GM23338 (cell line): ENCODE results near the gene MYO18A. TPM values are rescaled to one million over a fixed set of nuclear protein-coding genes. Genes with fewer than 3 reads are reported as not detected.
A peak's percentile ranks its signal among the peaks of the same experiment; 100 is the strongest.

Experiments used
- ATAC-seq: fragments of 200-7000 bp; cut with Tn5 transposase; 3 replicates; pipeline ENCODE4 v1.9.1; 2020
- DNase-seq: peaks from one replicate; pipeline ENCODE4 v3.0.0-alpha.2; 2015; ENCODE audit warnings: low spot score
- H2AFZ ChIP-seq: fragments of 200-600 bp; sonication (generic); 2 replicates; pipeline ENCODE4 v1.8.0; 2016; ENCODE audit warnings: antibody characterized with exemption, mild to moderate bottlenecking, moderate library complexity
- H3F3A ChIP-seq: fragments of 200-600 bp; sonication (generic); replicated peaks from 2 replicates; pipeline ENCODE4 v1.8.0; 2017; ENCODE audit warnings: antibody characterized with exemption, mixed run types, low read depth
- H3K27ac ChIP-seq: fragments of 200-600 bp; sonication (generic); 2 replicates; pipeline ENCODE4 v1.6.1; 2016; ENCODE audit warnings: low read depth
- H3K27me3 ChIP-seq: fragments of 200-600 bp; sonication (generic); 2 replicates; pipeline ENCODE4 v1.8.0; 2016; ENCODE audit warnings: mild to moderate bottlenecking, mixed run types, moderate library complexity; ENCODE audit not compliant: insufficient read depth
- H3K36me3 ChIP-seq: fragments of 200-600 bp; sonication (generic); 2 replicates; pipeline ENCODE4 v1.8.0; 2016; ENCODE audit warnings: mild to moderate bottlenecking; ENCODE audit not compliant: insufficient read depth
- H3K4me1 ChIP-seq: fragments of 200-600 bp; sonication (generic); 2 replicates; pipeline ENCODE4 v1.8.0; 2016; ENCODE audit warnings: mild to moderate bottlenecking, moderate library complexity; ENCODE audit not compliant: insufficient read depth
- H3K4me2 ChIP-seq: fragments of 200-600 bp; sonication (generic); 2 replicates; pipeline ENCODE4 v1.7.1; 2017; ENCODE audit warnings: mixed run types
- H3K4me3 ChIP-seq: fragments of 200-600 bp; sonication (generic); 2 replicates; pipeline ENCODE4 v1.6.1; 2016; ENCODE audit warnings: mixed run types
- H3K79me2 ChIP-seq: fragments of 200-600 bp; sonication (generic); replicated peaks from 2 replicates; pipeline ENCODE4 v1.8.0; 2017; ENCODE audit warnings: mild to moderate bottlenecking; ENCODE audit not compliant: insufficient read depth
- H3K9me2 ChIP-seq: fragments of 200-600 bp; sonication (generic); 2 replicates; pipeline ENCODE4 v1.8.0; 2017; ENCODE audit not compliant: insufficient read depth
- H4K20me1 ChIP-seq: fragments of 200-600 bp; sonication (generic); replicated peaks from 2 replicates; pipeline ENCODE4 v1.8.0; 2017; ENCODE audit warnings: mild to moderate bottlenecking; ENCODE audit not compliant: insufficient read depth
- H3K27ac Mint-ChIP-seq: 2 replicates; pipeline ENCODE4 v1.8.0; 2020; ENCODE audit warnings: inconsistent platforms, mild to moderate bottlenecking, moderate library complexity, mixed read lengths
- H3K27me3 Mint-ChIP-seq: 3 replicates; pipeline ENCODE4 v1.8.0; 2022; ENCODE audit warnings: low read depth, mild to moderate bottlenecking, moderate library complexity, mixed read lengths, inconsistent platforms; ENCODE audit not compliant: insufficient read depth, poor library complexity
- H3K36me3 Mint-ChIP-seq: 3 replicates; pipeline ENCODE4 v1.8.0; 2021; ENCODE audit warnings: low read depth, mild to moderate bottlenecking, inconsistent platforms, moderate library complexity, mixed read lengths
- H3K4me1 Mint-ChIP-seq: 3 replicates; pipeline ENCODE4 v1.8.0; 2020; ENCODE audit warnings: mild to moderate bottlenecking, inconsistent platforms, mixed read lengths
- H3K4me3 Mint-ChIP-seq: 3 replicates; pipeline ENCODE4 v1.8.0; 2021; ENCODE audit warnings: moderate library complexity, mild to moderate bottlenecking, inconsistent platforms, mixed read lengths
- H3K9me3 Mint-ChIP-seq: 3 replicates; pipeline ENCODE4 v1.8.0; 2020; ENCODE audit warnings: moderate library complexity, mild to moderate bottlenecking, inconsistent platforms, mixed read lengths
- CREB1 ChIP-seq: fragments of 250-450 bp; sonication (Bioruptor Pico); IDR thresholded peaks from 2 replicates; pipeline ENCODE4 v1.5.0; 2020; ENCODE audit warnings: low read depth, mild to moderate bottlenecking, moderate library complexity
- ETS1 ChIP-seq: IDR thresholded peaks from 2 replicates; pipeline ENCODE4 v1.6.1; 2016; ENCODE audit warnings: antibody characterized with exemption
- EZH2 ChIP-seq: fragments of 200-600 bp; sonication (generic); IDR thresholded peaks from one replicate; pipeline ENCODE4 v1.8.0; 2017; ENCODE audit warnings: antibody characterized with exemption, mild to moderate bottlenecking, low read depth; ENCODE audit not compliant: unreplicated experiment
- EZH2phosphoT487 ChIP-seq: fragments of 200-600 bp; sonication (generic); IDR thresholded peaks from one replicate; pipeline ENCODE4 v1.8.1; 2018; ENCODE audit warnings: antibody characterized with exemption; ENCODE audit not compliant: unreplicated experiment
- JUNB ChIP-seq: IDR thresholded peaks from one replicate; pipeline ENCODE4 v1.6.1; 2016; ENCODE audit warnings: antibody characterized with exemption; ENCODE audit not compliant: unreplicated experiment
- NANOG ChIP-seq: IDR thresholded peaks from 2 replicates; pipeline ENCODE4 v1.6.1; 2016; ENCODE audit warnings: antibody characterized with exemption, borderline replicate concordance
- POLR2AphosphoS5 ChIP-seq: IDR thresholded peaks from 2 replicates; pipeline ENCODE4 v1.6.1; 2016; ENCODE audit warnings: antibody characterized with exemption, low read depth
- ZNF114 ChIP-seq: fragments of 250-450 bp; sonication (Bioruptor Pico); IDR thresholded peaks from 2 replicates; pipeline ENCODE4 v1.5.0; 2020; ENCODE audit warnings: mild to moderate bottlenecking, moderate library complexity
- ZNF331 ChIP-seq: fragments of 250-450 bp; sonication (Bioruptor Pico); IDR thresholded peaks from 2 replicates; pipeline ENCODE4 v1.5.0; 2020; ENCODE audit warnings: low read depth, mild to moderate bottlenecking, moderate library complexity
- ZNF462 ChIP-seq: fragments of 250-450 bp; sonication (Bioruptor Pico); IDR thresholded peaks from 2 replicates; pipeline ENCODE4 v1.5.0; 2020; ENCODE audit warnings: mild to moderate bottlenecking, moderate library complexity
- polyA plus RNA-seq: library from polyadenylated mRNA; unstranded; fragments of >200 nt; fragmentation: Nextera tagmentation; extraction: Ambion mirVana; gene quantifications from 2 replicates; pipeline ENCODE4 v1.2.1, GENCODE V29; 2016
- total RNA-seq: library from RNA; depleted of rRNA; stranded (reverse); fragments of >200 nt; shearing (Covaris generic); gene quantifications from 2 replicates; pipeline ENCODE4 v1.2.3, GENCODE V29; 2014
- TF ChIP-seq, protein P1 (sequence below), 2 experiments: fragments of 200-600 bp in 1 of 2; sonication (generic) in 1 of 2; conservative IDR thresholded peaks; 2 replicates each; pipeline versions ENCODE4 v1.5.1 to v1.6.1; 2016 to 2017; ENCODE audit warnings: antibody characterized with exemption in 2 of 2, low read depth in 2 of 2, mild to moderate bottlenecking in 2 of 2, moderate library complexity in 1 of 2
- TF ChIP-seq, protein P2 (sequence below): IDR thresholded peaks from one replicate; pipeline ENCODE4 v1.6.1; 2018; ENCODE audit warnings: antibody characterized with exemption; ENCODE audit not compliant: unreplicated experiment

The MYO18A gene
- total and polyA plus RNA-seq, 2 experiments from 2014 or later = 18.3 to 37.5 TPM

DNA sequence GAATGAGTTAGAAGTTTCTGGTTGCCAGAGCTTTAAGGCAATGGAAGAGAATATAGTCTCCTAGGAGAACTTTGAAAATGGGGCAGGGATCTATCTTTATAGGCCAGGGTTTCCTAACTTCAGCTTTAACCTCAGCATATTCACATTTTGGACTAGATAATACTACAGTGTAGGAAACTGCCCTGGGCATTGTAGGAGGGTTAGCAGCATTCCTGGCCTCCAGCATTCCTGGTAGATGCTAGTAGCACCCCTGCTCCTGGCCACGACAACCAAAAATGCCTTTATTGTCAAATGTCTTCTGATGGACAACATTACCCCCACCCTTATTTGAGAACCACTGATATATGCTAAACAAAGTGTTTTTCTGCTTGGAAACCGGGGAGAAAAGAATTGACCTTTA, 27.8 kb upstream of the MYO18A start (continued):
- TF ChIP-seq ZNF462 (CRISPR knock-in tag) (no peak), ZNF331 (CRISPR knock-in tag) (no peak)

DNA sequence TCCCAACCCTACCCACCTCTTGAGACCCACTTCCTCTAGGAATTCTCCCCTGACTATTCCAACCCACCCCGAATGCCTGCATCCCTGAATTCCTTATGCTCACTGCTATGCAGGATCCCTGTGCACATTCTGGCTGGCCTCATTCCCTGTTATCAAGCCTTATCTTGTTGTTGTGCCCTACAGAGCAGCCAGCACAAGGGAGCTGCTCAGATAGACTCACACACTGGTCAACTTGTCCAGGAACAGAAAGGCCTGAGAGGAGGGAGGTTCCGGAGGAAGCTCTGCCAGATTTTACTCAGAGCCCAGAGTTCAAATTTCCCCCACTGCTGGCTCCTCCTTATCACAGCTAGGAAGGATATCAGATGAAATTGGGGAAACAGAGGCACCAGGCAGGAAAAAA, 24.8 kb upstream of the MYO18A start:
- Mint-ChIP-seq H3K27ac (no peak overlapping the region), H3K4me3 (no peak overlapping the region), H3K4me1 (peaks cover 23% of the 10 kb centered on the region), H3K9me3 (no peaks in the 10 kb centered on the region), H3K27me3 (peaks cover 5% of the 10 kb centered on the region), H3K36me3 (no peaks in the 10 kb centered on the region)
- Histone ChIP-seq H3K4me2 (no peak overlapping the region), H3K4me3 (no peak overlapping the region), H3F3A (no peaks in the 10 kb centered on the region), H2AFZ (peak overlapping the region; percentile 66), H3K27me3 (no peaks in the 10 kb centered on the region), H3K36me3 (no peaks in the 10 kb centered on the region), H3K79me2 (no peaks in the 10 kb centered on the region), H3K4me1 (peaks cover 13% of the 10 kb centered on the region), H3K9me2 (no peaks in the 10 kb centered on the region), H3K27ac (no peak overlapping the region), H4K20me1 (no peaks in the 10 kb centered on the region)
- ATAC-seq (no peak), DNase-seq (no peak)
- no peak for TF ChIP-seq ZNF331 (CRISPR knock-in tag)
- no peak for TF ChIP-seq NANOG
- no peak for TF ChIP-seq JUNB
- no peak for TF ChIP-seq EZH2
- TF ChIP-seq CREB1 (CRISPR knock-in tag) = no peak
- no peak for TF ChIP-seq ZNF114 (CRISPR knock-in tag)
- TF ChIP-seq ETS1 = no peak
- TF ChIP-seq EZH2phosphoT487 = no peak
- TF ChIP-seq, protein P1, sequence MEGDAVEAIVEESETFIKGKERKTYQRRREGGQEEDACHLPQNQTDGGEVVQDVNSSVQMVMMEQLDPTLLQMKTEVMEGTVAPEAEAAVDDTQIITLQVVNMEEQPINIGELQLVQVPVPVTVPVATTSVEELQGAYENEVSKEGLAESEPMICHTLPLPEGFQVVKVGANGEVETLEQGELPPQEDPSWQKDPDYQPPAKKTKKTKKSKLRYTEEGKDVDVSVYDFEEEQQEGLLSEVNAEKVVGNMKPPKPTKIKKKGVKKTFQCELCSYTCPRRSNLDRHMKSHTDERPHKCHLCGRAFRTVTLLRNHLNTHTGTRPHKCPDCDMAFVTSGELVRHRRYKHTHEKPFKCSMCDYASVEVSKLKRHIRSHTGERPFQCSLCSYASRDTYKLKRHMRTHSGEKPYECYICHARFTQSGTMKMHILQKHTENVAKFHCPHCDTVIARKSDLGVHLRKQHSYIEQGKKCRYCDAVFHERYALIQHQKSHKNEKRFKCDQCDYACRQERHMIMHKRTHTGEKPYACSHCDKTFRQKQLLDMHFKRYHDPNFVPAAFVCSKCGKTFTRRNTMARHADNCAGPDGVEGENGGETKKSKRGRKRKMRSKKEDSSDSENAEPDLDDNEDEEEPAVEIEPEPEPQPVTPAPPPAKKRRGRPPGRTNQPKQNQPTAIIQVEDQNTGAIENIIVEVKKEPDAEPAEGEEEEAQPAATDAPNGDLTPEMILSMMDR (conservative IDR thresholded peaks at IDR 0.05; ENCODE audit: low read depth in 2 of 2) = no peak
- no peak for TF ChIP-seq POLR2AphosphoS5
- TF ChIP-seq, protein P2, sequence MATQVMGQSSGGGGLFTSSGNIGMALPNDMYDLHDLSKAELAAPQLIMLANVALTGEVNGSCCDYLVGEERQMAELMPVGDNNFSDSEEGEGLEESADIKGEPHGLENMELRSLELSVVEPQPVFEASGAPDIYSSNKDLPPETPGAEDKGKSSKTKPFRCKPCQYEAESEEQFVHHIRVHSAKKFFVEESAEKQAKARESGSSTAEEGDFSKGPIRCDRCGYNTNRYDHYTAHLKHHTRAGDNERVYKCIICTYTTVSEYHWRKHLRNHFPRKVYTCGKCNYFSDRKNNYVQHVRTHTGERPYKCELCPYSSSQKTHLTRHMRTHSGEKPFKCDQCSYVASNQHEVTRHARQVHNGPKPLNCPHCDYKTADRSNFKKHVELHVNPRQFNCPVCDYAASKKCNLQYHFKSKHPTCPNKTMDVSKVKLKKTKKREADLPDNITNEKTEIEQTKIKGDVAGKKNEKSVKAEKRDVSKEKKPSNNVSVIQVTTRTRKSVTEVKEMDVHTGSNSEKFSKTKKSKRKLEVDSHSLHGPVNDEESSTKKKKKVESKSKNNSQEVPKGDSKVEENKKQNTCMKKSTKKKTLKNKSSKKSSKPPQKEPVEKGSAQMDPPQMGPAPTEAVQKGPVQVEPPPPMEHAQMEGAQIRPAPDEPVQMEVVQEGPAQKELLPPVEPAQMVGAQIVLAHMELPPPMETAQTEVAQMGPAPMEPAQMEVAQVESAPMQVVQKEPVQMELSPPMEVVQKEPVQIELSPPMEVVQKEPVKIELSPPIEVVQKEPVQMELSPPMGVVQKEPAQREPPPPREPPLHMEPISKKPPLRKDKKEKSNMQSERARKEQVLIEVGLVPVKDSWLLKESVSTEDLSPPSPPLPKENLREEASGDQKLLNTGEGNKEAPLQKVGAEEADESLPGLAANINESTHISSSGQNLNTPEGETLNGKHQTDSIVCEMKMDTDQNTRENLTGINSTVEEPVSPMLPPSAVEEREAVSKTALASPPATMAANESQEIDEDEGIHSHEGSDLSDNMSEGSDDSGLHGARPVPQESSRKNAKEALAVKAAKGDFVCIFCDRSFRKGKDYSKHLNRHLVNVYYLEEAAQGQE = no peak
